Caco-2 (cell line): ENCODE data around the gene CREB3L2. TPM values are rescaled to one million over a fixed set of nuclear protein-coding genes. Genes with fewer than 3 reads are reported as not detected.

Experiments
- BruUV-seq: library from RNA; stranded (reverse); fragments of 400-500 nt; replicated peaks from 2 replicates; lab custom pipeline; 2021; lab: Mats Ljungman, UMichigan
- CTCF ChIA-PET: fragments of 300-600 bp; sonication (Branson Sonifier 250); formaldehyde crosslinking; loops from one replicate; lab custom pipeline; 2022; ENCODE audit warnings: antibody characterized with exemption; lab: Charles Lee
- POLR2A ChIA-PET: fragments of 300-600 bp; sonication (Branson Sonifier 250); formaldehyde crosslinking; loops from one replicate; lab custom pipeline; 2022; ENCODE audit warnings: antibody characterized with exemption; lab: Charles Lee
- DNase-seq, 2 experiments: peaks; one replicate each; pipeline versions ENCODE4 v3.0.0 to v3.0.0-alpha.2; 2020 to 2022
- H3K27me3 ChIP-seq: replicated peaks from 2 replicates; pipeline ENCODE4 v1.6.0; 2011; ENCODE audit warnings: low read length; ENCODE audit not compliant: control insufficient read depth, insufficient read depth
- H3K36me3 ChIP-seq: 2 replicates; pipeline ENCODE4 v1.5.1; 2011; ENCODE audit warnings: low read length; ENCODE audit not compliant: control insufficient read depth, insufficient read depth
- H3K4me1 ChIP-seq: fragments of 250-450 bp; sonication (Bioruptor Pico); 2 replicates; pipeline ENCODE4 v1.5.1; 2020; ENCODE audit warnings: mild to moderate bottlenecking
- H3K4me3 ChIP-seq: 2 replicates; pipeline ENCODE4 v1.5.1; 2011; ENCODE audit warnings: low read depth, mild to moderate bottlenecking, control low read depth, low read length
- H3K9me3 ChIP-seq: fragments of 250-450 bp; sonication (Bioruptor Pico); 2 replicates; pipeline ENCODE4 v1.5.1; 2020; ENCODE audit warnings: mild to moderate bottlenecking, moderate library complexity
- H3K27ac Mint-ChIP-seq: one replicate; pipeline ENCODE4 v1.8.0; 2022; ENCODE audit warnings: mixed read lengths; ENCODE audit not compliant: unreplicated experiment
- H3K27me3 Mint-ChIP-seq: one replicate; pipeline ENCODE4 v1.8.0; 2022; ENCODE audit warnings: mixed read lengths; ENCODE audit not compliant: insufficient read depth, unreplicated experiment
- H3K36me3 Mint-ChIP-seq: one replicate; pipeline ENCODE4 v1.8.0; 2022; ENCODE audit warnings: mild to moderate bottlenecking, mixed read lengths; ENCODE audit not compliant: insufficient read depth, unreplicated experiment
- H3K4me1 Mint-ChIP-seq: one replicate; pipeline ENCODE4 v1.8.0; 2022; ENCODE audit warnings: low read depth, mixed read lengths; ENCODE audit not compliant: unreplicated experiment
- H3K4me3 Mint-ChIP-seq: one replicate; pipeline ENCODE4 v1.8.0; 2022; ENCODE audit warnings: mild to moderate bottlenecking, moderate library complexity, mixed read lengths; ENCODE audit not compliant: unreplicated experiment
- H3K9me3 Mint-ChIP-seq: one replicate; pipeline ENCODE4 v1.8.0; 2022; ENCODE audit warnings: mixed read lengths; ENCODE audit not compliant: unreplicated experiment
- intact Hi-C: fragments of 100-400 bp; cut with micrococcal nuclease; formaldehyde crosslinking; loops from one replicate; pipeline ENCODE4 v1.10.0; 2022; ENCODE audit not compliant: unreplicated experiment
- total RNA-seq: library from RNA; stranded (reverse); gene quantifications from 2 replicates; pipeline ENCODE4 v1.2.3, GENCODE V29; 2022
- TF ChIP-seq, protein P1 (sequence below), 2 experiments: fragments of 200-600 bp in 1 of 2; IDR thresholded peaks; 1 replicate in 1 of 2; 2 replicates in 1 of 2; pipeline versions ENCODE4 v1.5.1 to v1.8.0; 2011 to 2022; ENCODE audit warnings: antibody characterized with exemption in 1 of 2, control low read depth in 1 of 2, inconsistent platforms in 1 of 2, low read depth in 1 of 2, low read length in 1 of 2, mild to moderate bottlenecking in 1 of 2, moderate library complexity in 1 of 2; ENCODE audit not compliant: insufficient read depth in 1 of 2, severe bottlenecking in 1 of 2, unreplicated experiment in 1 of 2

CREB3L2 gene
- total RNA-seq, 1 experiment from 2014 or later, result 123 TPM

DNA sequence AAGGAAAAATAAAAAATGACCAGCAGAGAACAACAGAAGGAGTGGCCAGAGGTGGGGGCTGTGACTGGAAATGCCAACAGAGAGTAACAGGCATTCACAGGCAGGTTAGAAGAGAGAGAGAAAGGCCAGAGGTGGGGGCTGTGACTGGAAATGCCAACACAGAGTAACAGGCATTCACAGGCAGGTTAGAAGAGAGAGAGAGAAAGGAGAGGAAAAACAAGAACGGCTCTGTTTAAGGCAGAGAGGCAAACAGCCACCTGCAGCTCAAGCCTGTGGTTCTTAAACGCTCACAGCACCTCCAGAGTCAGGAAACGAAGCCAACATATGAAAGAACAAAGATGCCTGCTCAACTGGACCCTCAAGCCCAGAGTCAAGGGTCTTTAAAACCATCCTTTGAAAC, 115.6 kb downstream of the CREB3L2 start:
- Histone ChIP-seq H3K4me3 (no peak overlapping the region), H3K9me3 (0 out of 2 replicates have a peak, but pooled peaks cover 3% of the 10 kb centered on the region), H3K36me3 (peaks cover 9% of the 10 kb centered on the region), H3K4me1 (peaks cover under 1% of the 10 kb centered on the region; the same call in 1 of the 2 replicates), H3K27me3 (no peaks in the 10 kb centered on the region; the same call in 1 of the 2 replicates)
- Mint-ChIP-seq H3K27me3 (no peaks in the 10 kb centered on the region), H3K36me3 (peaks cover 86% of the 10 kb centered on the region), H3K4me3 (no peak overlapping the region), H3K4me1 (no peaks in the 10 kb centered on the region), H3K27ac (peak overlapping the region; percentile 7), H3K9me3 (no peaks in the 10 kb centered on the region)
- DNase-seq, result no peak
- BruUV-seq, result no TSS peak
- TF ChIP-seq, protein P1, sequence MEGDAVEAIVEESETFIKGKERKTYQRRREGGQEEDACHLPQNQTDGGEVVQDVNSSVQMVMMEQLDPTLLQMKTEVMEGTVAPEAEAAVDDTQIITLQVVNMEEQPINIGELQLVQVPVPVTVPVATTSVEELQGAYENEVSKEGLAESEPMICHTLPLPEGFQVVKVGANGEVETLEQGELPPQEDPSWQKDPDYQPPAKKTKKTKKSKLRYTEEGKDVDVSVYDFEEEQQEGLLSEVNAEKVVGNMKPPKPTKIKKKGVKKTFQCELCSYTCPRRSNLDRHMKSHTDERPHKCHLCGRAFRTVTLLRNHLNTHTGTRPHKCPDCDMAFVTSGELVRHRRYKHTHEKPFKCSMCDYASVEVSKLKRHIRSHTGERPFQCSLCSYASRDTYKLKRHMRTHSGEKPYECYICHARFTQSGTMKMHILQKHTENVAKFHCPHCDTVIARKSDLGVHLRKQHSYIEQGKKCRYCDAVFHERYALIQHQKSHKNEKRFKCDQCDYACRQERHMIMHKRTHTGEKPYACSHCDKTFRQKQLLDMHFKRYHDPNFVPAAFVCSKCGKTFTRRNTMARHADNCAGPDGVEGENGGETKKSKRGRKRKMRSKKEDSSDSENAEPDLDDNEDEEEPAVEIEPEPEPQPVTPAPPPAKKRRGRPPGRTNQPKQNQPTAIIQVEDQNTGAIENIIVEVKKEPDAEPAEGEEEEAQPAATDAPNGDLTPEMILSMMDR (IDR thresholded peaks at IDR 0.05; ENCODE audit: insufficient read depth in 1 of 2, low read depth in 1 of 2, low read length in 1 of 2, severe bottlenecking in 1 of 2, unreplicated experiment in 1 of 2), result no peak
- intact Hi-C loops, result no loop called here
- ChIA-PET CTCF (no interaction called here), POLR2A (no interaction called here)

DNA sequence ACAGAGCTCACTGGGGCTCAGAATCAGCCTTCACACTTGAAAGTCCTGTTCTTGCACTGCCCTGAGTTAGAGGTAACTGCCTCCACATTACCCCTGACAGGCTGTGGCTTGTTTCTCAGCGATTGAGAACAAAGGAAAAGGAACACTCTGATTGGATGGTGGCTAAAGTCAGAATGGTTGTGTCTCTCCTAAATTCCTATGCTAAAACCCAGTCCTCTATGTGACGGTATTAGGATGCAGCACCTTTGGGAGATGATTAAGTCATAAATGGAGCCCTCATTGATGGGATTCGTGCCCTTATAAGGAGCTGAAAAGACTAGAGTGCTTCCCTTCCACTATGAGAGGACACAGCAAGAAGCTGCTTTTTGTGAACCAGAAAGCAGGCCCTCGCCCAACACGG, 116.2 kb downstream of the CREB3L2 start:
- no peaks in the 10 kb centered on the region; the same call in 1 of the 2 replicates for H3K27me3 ChIP-seq
- TF ChIP-seq, protein P1 (IDR thresholded peaks at IDR 0.05; ENCODE audit: insufficient read depth in 1 of 2, low read depth in 1 of 2, low read length in 1 of 2, severe bottlenecking in 1 of 2, unreplicated experiment in 1 of 2), result no peak
- H3K4me3 ChIP-seq, result no peak overlapping the region
- ChIA-PET CTCF (no interaction called here), POLR2A (no interaction called here)
- intact Hi-C loops, result no loop called here
- no peaks in the 10 kb centered on the region for H3K4me1 ChIP-seq
- Mint-ChIP-seq H3K4me3 (no peak overlapping the region), H3K27me3 (no peaks in the 10 kb centered on the region), H3K4me1 (no peaks in the 10 kb centered on the region), H3K36me3 (peaks cover 83% of the 10 kb centered on the region), H3K27ac (peak overlapping the region; percentile 7), H3K9me3 (no peaks in the 10 kb centered on the region)
- 0 out of 2 replicates have a peak, but pooled peaks cover 3% of the 10 kb centered on the region for H3K9me3 ChIP-seq
- BruUV-seq, result no TSS peak
- H3K36me3 ChIP-seq, result peaks cover 9% of the 10 kb centered on the region
- no peak for DNase-seq

DNA sequence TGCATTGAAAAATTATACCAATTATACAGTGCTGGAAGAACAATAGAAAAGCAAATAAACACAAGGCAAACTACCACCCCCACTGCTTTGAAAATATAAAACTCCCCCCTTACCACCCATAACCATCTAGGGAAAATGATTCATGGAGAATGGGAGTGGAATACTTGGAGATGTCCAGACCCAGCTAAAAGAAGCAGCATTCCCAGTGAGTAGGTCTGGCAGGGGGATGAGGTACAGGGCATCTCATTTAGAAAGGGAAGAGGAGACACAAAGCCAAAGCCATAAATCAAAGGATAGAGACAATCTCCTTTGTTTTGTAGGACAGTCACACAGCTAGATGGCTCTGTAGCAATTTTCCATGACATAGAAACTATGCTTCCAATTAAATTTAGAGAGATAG, 119.1 kb downstream of the CREB3L2 start:
- H3K4me3 ChIP-seq, result no peak overlapping the region
- Mint-ChIP-seq H3K36me3 (peaks cover 85% of the 10 kb centered on the region), H3K4me3 (no peak overlapping the region), H3K9me3 (no peaks in the 10 kb centered on the region), H3K27me3 (no peaks in the 10 kb centered on the region), H3K27ac (no peak overlapping the region), H3K4me1 (peaks cover 7% of the 10 kb centered on the region)
- TF ChIP-seq, protein P1 (IDR thresholded peaks at IDR 0.05; ENCODE audit: insufficient read depth in 1 of 2, low read depth in 1 of 2, low read length in 1 of 2, severe bottlenecking in 1 of 2, unreplicated experiment in 1 of 2), result no peak
- no TSS peak for BruUV-seq
- DNase-seq, result no peak
- ChIA-PET POLR2A (no interaction called here), CTCF (no interaction called here)
- peaks cover 13% of the 10 kb centered on the region for H3K36me3 ChIP-seq
- no peaks in the 10 kb centered on the region; the same call in 1 of the 2 replicates for H3K27me3 ChIP-seq
- 0 out of 2 replicates have a peak, but pooled peaks cover 3% of the 10 kb centered on the region for H3K9me3 ChIP-seq
- intact Hi-C loops, result no loop called here
- H3K4me1 ChIP-seq, result no peaks in the 10 kb centered on the region
